Smooth muscle cell of the coronary artery (primary cell): ENCODE results near the gene CASS4. TPM values are rescaled to one million over a fixed set of nuclear protein-coding genes. Genes with fewer than 3 reads are reported as not detected.

Experiments
- total RNA-seq: library from RNA; depleted of rRNA; stranded (reverse); fragments of >200 nt; gene quantifications from 2 replicates; pipeline ENCODE4 v1.2.3, GENCODE V29; 2014; ENCODE audit warnings: low replicate concordance

Gene CASS4
- total RNA-seq, result 0.12 and 0.38 TPM in 2 replicates

GRCh38 chr20:56411759-56412472 lies at the start of gene CASS4:
Gene CASS4 (plus strand): TSS chr20:56412260. CDS start chr20:56412459, 199 bp downstream.

DNA sequence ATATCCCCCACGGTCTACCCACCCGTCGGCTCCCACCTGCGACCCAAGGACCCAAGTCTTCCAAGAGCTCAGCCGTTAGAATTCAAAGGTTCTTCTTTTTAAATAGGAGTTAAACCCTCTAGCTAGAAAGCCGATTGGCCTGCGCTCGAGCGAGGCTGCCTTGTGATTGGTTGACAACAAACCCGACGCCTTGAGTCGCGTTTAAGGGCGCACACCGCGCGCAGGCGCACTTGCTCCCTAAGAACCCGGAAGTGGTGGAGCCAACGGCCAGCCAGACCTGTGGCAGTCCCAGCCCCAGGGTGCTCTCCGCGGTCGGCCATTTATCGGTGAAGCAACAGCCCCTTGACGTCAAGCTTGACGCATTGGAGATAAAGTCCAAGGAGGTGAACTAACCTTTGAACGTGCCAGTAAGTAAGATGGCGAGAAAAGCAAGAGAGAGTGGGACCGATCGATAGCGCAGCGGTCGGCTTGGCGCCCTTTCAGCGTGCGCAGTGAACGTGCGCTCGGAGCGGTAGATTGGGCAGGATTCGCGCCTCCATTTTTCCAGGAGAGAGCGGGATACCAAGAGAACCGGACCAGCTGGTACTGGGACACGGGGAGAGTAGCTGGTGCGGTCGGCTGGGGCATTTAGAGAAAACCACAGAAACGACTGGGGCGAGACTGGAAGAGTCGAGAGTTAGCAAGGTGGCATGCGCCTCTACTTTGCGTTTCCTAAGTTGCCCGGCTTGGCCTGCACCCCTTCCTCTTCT lies 19.8 kb upstream of the CASS4 start, which contains the start of the genes AURKA and CSTF1:
Gene AURKA, minus strand, starts transcription at position 84 of the 749 bp plus-strand sequence. CDS start 4,018 bp downstream, outside the sequence.
Gene CSTF1, plus strand, starts transcription at position 514 of the 749 bp plus-strand sequence. CDS start 2,908 bp downstream, outside the sequence.

DNA sequence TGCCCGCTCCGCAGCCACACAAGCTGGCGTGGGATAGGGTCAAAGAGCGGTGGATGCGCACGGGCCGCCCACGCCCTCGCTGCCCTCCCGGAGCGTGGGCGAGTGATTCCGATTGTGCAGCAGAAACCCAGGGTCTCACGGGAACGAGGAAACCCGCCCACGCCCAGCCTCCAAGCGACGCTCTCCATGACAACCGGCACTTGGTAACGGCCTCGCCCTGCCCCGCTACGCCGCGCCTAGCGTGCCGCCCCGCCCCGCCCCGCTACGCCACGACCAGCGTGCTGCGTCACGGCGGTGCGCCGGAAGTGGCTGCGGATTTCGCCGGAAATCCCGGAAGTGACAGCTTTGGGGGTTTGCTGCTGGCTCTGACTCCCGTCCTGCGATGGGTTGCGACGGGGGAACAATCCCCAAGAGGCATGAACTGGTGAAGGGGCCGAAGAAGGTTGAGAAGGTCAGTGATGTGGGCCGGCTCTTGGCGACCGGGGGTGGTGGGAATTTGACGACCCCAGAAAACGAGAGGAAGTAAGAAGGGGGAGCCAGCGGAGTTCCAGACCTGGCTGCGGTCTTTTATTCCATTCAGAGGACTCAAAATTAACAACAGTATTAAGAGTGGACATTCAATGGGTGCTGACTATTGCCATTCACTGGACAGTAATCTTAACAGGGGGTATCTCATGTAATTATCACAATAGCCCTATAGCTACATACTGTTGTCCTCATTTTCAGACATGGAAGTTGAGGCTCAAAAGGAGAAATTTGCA lies 56.4 kb downstream of the CASS4 start, which contains the start of gene RTF2:
Gene RTF2, plus strand, starts transcription at position 312 of the 761 bp plus-strand sequence. Its CDS starts 71 bp downstream, at position 383.

Other genes starting within 250 kb of the CASS4 start
- not detected in 2 replicates for gene MC3R, start 163.5 kb upstream of the CASS4 start, total RNA-seq
- gene FAM210B, start 53.3 kb upstream of the CASS4 start, total RNA-seq, result 24.9 and 47.4 TPM in 2 replicates
- 1.9 and 11.0 TPM in 2 replicates for gene AURKA, start 20.0 kb upstream of the CASS4 start, total RNA-seq
- gene CSTF1, start 19.6 kb upstream of the CASS4 start, total RNA-seq, result 21.3 and 26.9 TPM in 2 replicates
- 65.5 and 97.5 TPM in 2 replicates for gene RTF2, start 56.4 kb downstream of the CASS4 start, total RNA-seq
- gene FAM209A, start 112.5 kb downstream of the CASS4 start, total RNA-seq, result not detected in 2 replicates
- 0.23 TPM in 1 of 2 replicates, not detected in the other for gene FAM209B, start 121.0 kb downstream of the CASS4 start, total RNA-seq
- 1.8 TPM in 1 of 2 replicates, not detected in the other for gene TFAP2C, start 217.0 kb downstream of the CASS4 start, total RNA-seq